Measurements from ENCODE around the gene HBM.

Gene HBM

DNA sequence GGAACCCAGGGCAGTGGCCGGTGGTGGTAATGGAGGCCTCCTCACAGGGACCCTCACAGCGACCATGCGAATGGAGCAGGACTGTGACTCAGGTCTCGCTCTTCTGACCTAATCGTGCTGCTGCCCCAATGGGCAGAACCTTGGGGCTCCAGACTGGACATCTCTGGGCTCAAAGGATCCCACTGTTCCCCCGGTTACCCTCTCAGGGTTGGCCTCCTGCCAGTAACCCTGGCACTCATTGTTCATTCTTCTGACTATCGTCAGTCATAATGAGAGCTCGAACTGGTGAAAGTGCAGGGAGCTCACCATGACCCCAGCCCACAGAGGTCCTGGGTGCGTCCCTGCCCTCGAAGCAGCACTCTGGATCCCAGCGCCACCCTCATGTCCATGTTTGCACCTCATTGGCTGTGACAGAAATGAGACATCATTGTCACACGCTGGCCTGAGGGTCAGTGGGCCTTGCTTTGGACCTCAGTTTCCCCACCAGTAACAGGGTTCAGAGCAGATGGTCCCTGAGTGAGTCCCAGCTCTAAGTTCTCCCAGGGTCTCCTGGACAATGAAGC lies 23.3 kb upstream of the HBM start:
- Histone ChIP-seq H3K27me3 (ENCODE audit: insufficient read depth, low read length, poor library complexity) (no peaks in the 10 kb centered on the region), H3K4me1 (ENCODE audit: insufficient read depth, low read length) (peaks cover 13% of the 10 kb centered on the region), H3K9ac (ENCODE audit: low read depth, low read length) (no peak overlapping the region), H2AFZ (ENCODE audit: low read depth, low read length) (no peak overlapping the region), H4K20me1 (ENCODE audit: insufficient read depth, low read length) (no peaks in the 10 kb centered on the region), H3K36me3 (ENCODE audit: insufficient read depth, low read length) (no peaks in the 10 kb centered on the region), H3K9me3 (ENCODE audit: insufficient read depth, low read length, severe bottlenecking) (no peaks in the 10 kb centered on the region), H3K79me2 (ENCODE audit: insufficient read depth, low read length) (peaks cover 9% of the 10 kb centered on the region), H3K4me2 (ENCODE audit: insufficient read depth, low read length) (no peak overlapping the region), H3K27ac (ENCODE audit: low read length) (no peak overlapping the region), H3K4me3 (ENCODE audit: low read depth in 1 of 2, low read length in 2 of 2) (no peak overlapping the region)
- DNase-seq (no peak), ATAC-seq (ENCODE audit: insufficient read depth, low read depth) (no peak)
- TF ChIP-seq, protein P1, sequence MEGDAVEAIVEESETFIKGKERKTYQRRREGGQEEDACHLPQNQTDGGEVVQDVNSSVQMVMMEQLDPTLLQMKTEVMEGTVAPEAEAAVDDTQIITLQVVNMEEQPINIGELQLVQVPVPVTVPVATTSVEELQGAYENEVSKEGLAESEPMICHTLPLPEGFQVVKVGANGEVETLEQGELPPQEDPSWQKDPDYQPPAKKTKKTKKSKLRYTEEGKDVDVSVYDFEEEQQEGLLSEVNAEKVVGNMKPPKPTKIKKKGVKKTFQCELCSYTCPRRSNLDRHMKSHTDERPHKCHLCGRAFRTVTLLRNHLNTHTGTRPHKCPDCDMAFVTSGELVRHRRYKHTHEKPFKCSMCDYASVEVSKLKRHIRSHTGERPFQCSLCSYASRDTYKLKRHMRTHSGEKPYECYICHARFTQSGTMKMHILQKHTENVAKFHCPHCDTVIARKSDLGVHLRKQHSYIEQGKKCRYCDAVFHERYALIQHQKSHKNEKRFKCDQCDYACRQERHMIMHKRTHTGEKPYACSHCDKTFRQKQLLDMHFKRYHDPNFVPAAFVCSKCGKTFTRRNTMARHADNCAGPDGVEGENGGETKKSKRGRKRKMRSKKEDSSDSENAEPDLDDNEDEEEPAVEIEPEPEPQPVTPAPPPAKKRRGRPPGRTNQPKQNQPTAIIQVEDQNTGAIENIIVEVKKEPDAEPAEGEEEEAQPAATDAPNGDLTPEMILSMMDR (IDR thresholded peaks at IDR 0.05; ENCODE audit: borderline replicate concordance, extremely low read depth, low read length, poor library complexity, severe bottlenecking), result no peak
- TF ChIP-seq EZH2 (IDR thresholded peaks at IDR 0.05; ENCODE audit: borderline replicate concordance, low read depth, low read length, severe bottlenecking), result no peak

DNA sequence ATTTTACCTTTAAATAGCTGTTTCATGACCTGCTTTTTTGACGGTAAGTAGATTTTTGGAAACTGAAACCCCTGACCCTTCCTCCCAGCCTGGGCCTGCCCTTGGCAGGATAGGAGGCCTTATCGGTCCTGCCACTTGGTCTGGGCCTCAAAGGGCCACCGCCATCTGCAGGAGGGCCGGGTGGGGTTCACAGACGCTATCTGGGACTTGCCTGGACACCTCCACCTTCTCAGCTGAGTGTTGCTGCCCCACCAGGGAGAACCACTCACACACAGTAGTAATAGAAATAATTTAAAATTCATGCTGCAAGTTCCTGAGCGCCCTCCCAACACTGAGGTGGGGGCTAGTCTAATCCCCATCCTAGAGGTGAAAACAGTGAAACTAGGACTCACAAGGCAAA lies 22.7 kb upstream of the HBM start:
- no peak for DNase-seq
- H3K4me1 ChIP-seq (ENCODE audit: insufficient read depth, low read length), result peaks cover 9% of the 10 kb centered on the region; the same call in 1 of the 2 replicates

DNA sequence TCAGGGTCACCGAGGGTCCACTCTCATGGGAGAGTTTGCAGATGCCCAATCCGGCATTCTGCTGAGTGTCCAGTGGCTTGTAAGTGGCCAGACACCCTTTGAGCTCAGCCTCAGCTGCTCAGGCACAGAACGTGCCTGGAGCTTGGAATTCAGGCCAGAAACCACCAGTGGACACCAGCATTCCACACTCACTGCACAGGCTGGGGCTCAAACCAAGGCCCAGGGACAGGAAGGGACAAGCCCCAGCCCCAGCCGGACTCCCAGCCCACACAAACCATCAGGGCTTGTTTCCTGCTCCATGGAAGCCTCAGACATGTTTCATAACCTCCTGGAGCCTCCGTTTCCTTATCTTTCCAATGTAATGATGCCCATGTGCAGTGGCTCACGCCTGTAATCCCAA lies 22.3 kb upstream of the HBM start:
- Histone ChIP-seq H3K4me2 (ENCODE audit: insufficient read depth, low read length) (no peak overlapping the region), H4K20me1 (ENCODE audit: insufficient read depth, low read length) (no peaks in the 10 kb centered on the region), H3K4me1 (ENCODE audit: insufficient read depth, low read length) (peaks cover 9% of the 10 kb centered on the region; the same call in 1 of the 2 replicates), H3K27me3 (ENCODE audit: insufficient read depth, low read length, poor library complexity) (no peaks in the 10 kb centered on the region), H3K79me2 (ENCODE audit: insufficient read depth, low read length) (0 out of 2 replicates have a peak, but pooled peaks cover 2% of the 10 kb centered on the region), H3K36me3 (ENCODE audit: insufficient read depth, low read length) (no peaks in the 10 kb centered on the region), H3K27ac (ENCODE audit: low read length) (no peak overlapping the region), H3K9ac (ENCODE audit: low read depth, low read length) (no peak overlapping the region), H3K4me3 (ENCODE audit: low read depth in 1 of 2, low read length in 2 of 2) (no peak overlapping the region), H2AFZ (ENCODE audit: low read depth, low read length) (no peak overlapping the region), H3K9me3 (ENCODE audit: insufficient read depth, low read length, severe bottlenecking) (no peaks in the 10 kb centered on the region)
- no peak for TF ChIP-seq EZH2 (IDR thresholded peaks at IDR 0.05; ENCODE audit: borderline replicate concordance, low read depth, low read length, severe bottlenecking)
- TF ChIP-seq, protein P1 (IDR thresholded peaks at IDR 0.05; ENCODE audit: borderline replicate concordance, extremely low read depth, low read length, poor library complexity, severe bottlenecking), result no peak
- DNase-seq (no peak), ATAC-seq (ENCODE audit: insufficient read depth, low read depth) (no peak)

More for the DNA sequence above, 22.7 kb upstream of the HBM start:
- no peaks in the 10 kb centered on the region for H3K27me3 ChIP-seq (ENCODE audit: insufficient read depth, low read length, poor library complexity)
- H3K79me2 ChIP-seq (ENCODE audit: insufficient read depth, low read length), result peaks cover 4% of the 10 kb centered on the region
- H3K4me3 ChIP-seq (ENCODE audit: low read depth in 1 of 2, low read length in 2 of 2), result no peak overlapping the region
- no peaks in the 10 kb centered on the region for H3K9me3 ChIP-seq (ENCODE audit: insufficient read depth, low read length, severe bottlenecking)
- H4K20me1 ChIP-seq (ENCODE audit: insufficient read depth, low read length), result no peaks in the 10 kb centered on the region
- H2AFZ ChIP-seq (ENCODE audit: low read depth, low read length), result no peak overlapping the region
- no peak overlapping the region for H3K9ac ChIP-seq (ENCODE audit: low read depth, low read length)
- H3K27ac ChIP-seq (ENCODE audit: low read length), result no peak overlapping the region
- no peak overlapping the region for H3K4me2 ChIP-seq (ENCODE audit: insufficient read depth, low read length)
- no peaks in the 10 kb centered on the region for H3K36me3 ChIP-seq (ENCODE audit: insufficient read depth, low read length)
- no peak for TF ChIP-seq EZH2 (IDR thresholded peaks at IDR 0.05; ENCODE audit: borderline replicate concordance, low read depth, low read length, severe bottlenecking)
- TF ChIP-seq, protein P1 (IDR thresholded peaks at IDR 0.05; ENCODE audit: borderline replicate concordance, extremely low read depth, low read length, poor library complexity, severe bottlenecking), result no peak
- ATAC-seq (ENCODE audit: insufficient read depth, low read depth), result no peak
